Esophagus squamous epithelium (tissue), 5 donors: ENCODE results near the gene SYTL2. TPM values are rescaled to one million over a fixed set of nuclear protein-coding genes. Genes with fewer than 3 reads are reported as not detected.

Experiments used
- DNase-seq: peaks from one replicate; lab custom pipeline; 2025; lab: John Stamatoyannopoulos, UW
- H3K27ac ChIP-seq, 4 donors: fragments of 200-600 bp; sonication (generic); one replicate each; pipeline ENCODE4 v1.5.1; 2016 to 2019; ENCODE audit warnings: mild to moderate bottlenecking in 1 of 4
- H3K27me3 ChIP-seq, 4 donors: fragments of 200-600 bp; sonication (generic); 1 replicate in 3 of 4; 2 replicates in 1 of 4; pipeline versions ENCODE4 v1.5.1 to v1.6.0; 2017 to 2021; ENCODE audit warnings: antibody characterized with exemption in 1 of 4
- H3K36me3 ChIP-seq, 3 donors: fragments of 200-600 bp; sonication (generic); one replicate each; pipeline ENCODE4 v1.5.1; 2016 to 2019
- H3K4me1 ChIP-seq, 3 donors: fragments of 200-600 bp; sonication (generic); one replicate each; pipeline ENCODE4 v1.5.1; 2017 to 2019
- H3K4me3 ChIP-seq, 4 donors: fragments of 200-600 bp; sonication (generic); 1 replicate in 3 of 4; 2 replicates in 1 of 4; pipeline ENCODE4 v1.5.1; 2016 to 2019; ENCODE audit warnings: mild to moderate bottlenecking in 2 of 4, moderate library complexity in 1 of 4
- H3K9me3 ChIP-seq, 3 donors: fragments of 200-600 bp; sonication (generic); one replicate each; pipeline ENCODE4 v1.5.1; 2016 to 2019
- CTCF ChIP-seq, 6 experiments: fragments of 450-650 bp in 4 of 6; fragments of 200-600 bp in 2 of 6; sonication (generic) in 2 of 6; IDR thresholded peaks; one replicate each; pipeline ENCODE4 v1.5.1; 2016 to 2019; ENCODE audit warnings: antibody characterized with exemption in 6 of 6, mild to moderate bottlenecking in 4 of 6, moderate library complexity in 4 of 6
- POLR2A ChIP-seq, 4 donors: fragments of 450-650 bp; IDR thresholded peaks; one replicate each; pipeline ENCODE4 v1.6.1; 2017; ENCODE audit warnings: antibody characterized with exemption in 4 of 4, mild to moderate bottlenecking in 4 of 4, moderate library complexity in 3 of 4
- WGBS, 2 donors: methylation state at CpG; one replicate each; pipeline ENCODE4 v1.1.5; 2018; 5-methylcytosine and 5-hydroxymethylcytosine counted together
- intact Hi-C: fragments of 100-400 bp; cut with DNase I; formaldehyde crosslinking; loops from one replicate; pipeline ENCODE4 v1.15.0; 2022
- total RNA-seq, 4 donors: library from RNA; depleted of rRNA; stranded (reverse); fragments of >200 nt; gene quantifications; one replicate each; pipeline ENCODE4 v1.1.0, GENCODE V29; 2016
- donor health status: DM: yes; HTN: yes; CAD: no.

The SYTL2 gene
- total RNA-seq, 4 donors from 2014 or later = 8.8 to 16.0 (median 9.2) TPM

GRCh38 chr11:85740481-85741400 lies 70.2 kb downstream of the SYTL2 start:
- intact Hi-C loops = no loop called here
- Histone ChIP-seq H3K27me3 (no peaks in the 10 kb centered on the region), H3K27ac (no peak overlapping the region), H3K36me3 (no peaks in the 10 kb centered on the region), H3K9me3 (no peaks in the 10 kb centered on the region), H3K4me1 (peaks cover 0 to 45% (median 3%) of the 10 kb centered on the region in 3 donors), H3K4me3 (no peak overlapping the region)
- TF ChIP-seq CTCF (IDR thresholded peaks at IDR 0.05) = no peak
- TF ChIP-seq POLR2A (IDR thresholded peaks at IDR 0.05) = no peak
- no peak for DNase-seq
- WGBS, 2 donors = 26 to 30% methylated on average over 4 of the region's 4 CpGs

DNA sequence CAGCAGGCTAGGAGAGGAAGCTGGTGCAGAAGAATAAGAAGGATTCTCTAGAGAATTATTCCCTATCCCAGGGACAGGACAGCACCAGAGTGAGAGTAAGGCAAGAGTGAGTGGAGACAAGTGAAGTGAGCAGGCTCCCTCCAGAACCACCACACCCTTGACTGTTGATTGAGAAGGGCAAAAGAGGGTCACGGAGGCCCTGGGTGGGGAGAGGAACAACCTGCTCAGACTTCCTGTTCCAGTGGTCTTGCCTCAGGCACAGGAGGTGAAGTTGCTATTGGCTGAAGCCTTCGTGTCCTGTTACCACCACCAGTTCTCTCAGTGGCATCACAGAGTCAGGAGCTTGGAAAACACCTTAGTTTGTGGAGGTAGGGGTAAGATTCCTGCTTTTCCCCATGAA lies 73.2 kb downstream of the SYTL2 start:
- peak overlapping the region in 1 of 4 donors; percentile 14 for H3K27ac ChIP-seq

DNA sequence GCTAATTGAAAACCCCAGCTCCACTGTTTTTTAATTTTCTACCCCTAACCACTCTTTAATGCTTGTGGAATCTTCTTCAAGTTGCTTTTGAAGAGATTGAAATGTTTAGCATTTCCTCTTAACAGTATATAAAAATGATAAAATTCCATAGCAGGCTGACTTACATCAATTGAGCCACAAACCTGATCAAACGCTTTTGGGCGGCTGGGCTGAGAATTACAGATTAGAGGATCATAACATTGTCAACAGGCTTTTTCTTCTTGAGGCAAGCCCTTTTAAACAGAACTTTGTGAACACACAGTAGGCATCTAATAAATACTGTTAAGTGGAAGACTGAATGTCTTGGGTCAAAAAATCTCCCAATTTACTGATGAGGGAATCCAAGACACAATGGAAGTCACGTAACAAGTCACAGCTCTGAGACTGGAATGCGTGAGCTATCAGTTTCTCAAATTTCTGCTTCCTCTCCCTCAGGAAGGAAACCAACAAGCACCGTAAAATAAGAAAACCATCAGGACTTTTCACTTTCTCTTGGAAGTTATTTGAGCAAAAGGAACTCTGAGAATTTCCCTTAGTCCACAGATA lies 75.0 kb downstream of the SYTL2 start:
- intact Hi-C loops = no loop called here
- no peak for DNase-seq
- Histone ChIP-seq H3K4me3 (no peak overlapping the region), H3K36me3 (no peaks in the 10 kb centered on the region), H3K27ac (peak overlapping the region in 3 of 4 donors; percentile 14 to 53 (median 41)), H3K4me1 (peaks cover 0 to 28% (median 3%) of the 10 kb centered on the region in 3 donors), H3K27me3 (no peaks in the 10 kb centered on the region), H3K9me3 (no peaks in the 10 kb centered on the region)
- TF ChIP-seq POLR2A (IDR thresholded peaks at IDR 0.05) (no peak), CTCF (IDR thresholded peaks at IDR 0.05) (no peak)
- 52 to 65% methylated on average over 5 of the region's 5 CpGs for WGBS, 2 donors

More for the DNA sequence above, 73.2 kb downstream of the SYTL2 start:
- no peak overlapping the region for H3K4me3 ChIP-seq
- H3K9me3 ChIP-seq = no peaks in the 10 kb centered on the region
- TF ChIP-seq CTCF (IDR thresholded peaks at IDR 0.05) = no peak
- no peak for TF ChIP-seq POLR2A (IDR thresholded peaks at IDR 0.05)
- WGBS, 2 donors = 43 to 79% methylated on average over 1 to 2 of the region's 2 CpGs
- H3K4me1 ChIP-seq = peaks cover 0 to 35% (median 3%) of the 10 kb centered on the region in 3 donors
- no peaks in the 10 kb centered on the region for H3K27me3 ChIP-seq
- DNase-seq = no peak
- intact Hi-C loops = no loop called here
- no peaks in the 10 kb centered on the region for H3K36me3 ChIP-seq

- intact Hi-C loops = no loop called here
- Histone ChIP-seq H3K36me3 (no peaks in the 10 kb centered on the region), H3K4me1 (peaks cover 0 to 15% (median 3%) of the 10 kb centered on the region in 3 donors), H3K27me3 (no peaks in the 10 kb centered on the region), H3K27ac (no peak overlapping the region), H3K9me3 (no peaks in the 10 kb centered on the region), H3K4me3 (no peak overlapping the region)
- no peak for DNase-seq
- TF ChIP-seq CTCF (IDR thresholded peaks at IDR 0.05) = no peak
- no peak for TF ChIP-seq POLR2A (IDR thresholded peaks at IDR 0.05)
These were observed 78.0 kb downstream of the SYTL2 start for GRCh38 chr11:85732965-85733364.

GRCh38 chr11:85726381-85726780 lies 84.6 kb downstream of the SYTL2 start:
- Histone ChIP-seq H3K36me3 (no peaks in the 10 kb centered on the region), H3K27me3 (no peaks in the 10 kb centered on the region), H3K4me1 (peaks cover 0 to 4% (median 0%) of the 10 kb centered on the region in 3 donors), H3K4me3 (no peak overlapping the region), H3K27ac (no peak overlapping the region), H3K9me3 (no peaks in the 10 kb centered on the region)
- DNase-seq = no peak
- 92 to 95% methylated on average over 3 of the region's 3 CpGs for WGBS, 2 donors
- TF ChIP-seq CTCF (IDR thresholded peaks at IDR 0.05) (no peak), POLR2A (IDR thresholded peaks at IDR 0.05) (no peak)
- intact Hi-C loops = no loop called here
